Measurements from ENCODE around the gene ZBTB7A. TPM values are rescaled to one million over a fixed set of nuclear protein-coding genes. Genes with fewer than 3 reads are reported as not detected.
A peak's percentile ranks its signal among the peaks of the same experiment; 100 is the strongest.
"Not testable (repeated sequence)": the region's sequence is repeated elsewhere in the genome, so short reads cannot be mapped to it uniquely, and the experiment has no call there.

The ZBTB7A gene
- total RNA-seq, 4 donors from 2014 or later, result 64.9 to 97.7 (median 86.7) TPM

GRCh38 chr19:4014541-4015491, 51.9 kb downstream of the ZBTB7A start:
- TF ChIP-seq CTCF (IDR thresholded peaks at IDR 0.05) (no peak), POLR2A (IDR thresholded peaks at IDR 0.05) (peak in 1 of 2 donors; percentile 7), EP300 (IDR thresholded peaks at IDR 0.05) (peak in 1 of 2 donors; percentile 47)
- Histone ChIP-seq H3K4me1 (peaks cover 0 to 96% (median 68%) of the 10 kb centered on the region in 4 donors), H3K27ac (peak overlapping the region; percentile 77 to 95 (median 87)), H3K36me3 (peaks cover 3 to 36% (median 12%) of the 10 kb centered on the region in 3 donors), H3K9me3 (no peaks in the 10 kb centered on the region), H3K4me3 (peak overlapping the region in 2 of 4 donors; percentile 30 to 32), H3K27me3 (no peaks in the 10 kb centered on the region)
- DNase-seq (ENCODE audit: low spot score in 2 of 2), result no peak
- WGBS, 2 donors, result 45 to 52% methylated on average over 22 to 23 of the region's 25 CpGs

GRCh38 chr19:4013886-4014540, 52.7 kb downstream of the ZBTB7A start:
- peak overlapping the region; percentile 77 to 95 (median 87) for H3K27ac ChIP-seq
- DNase-seq (ENCODE audit: low spot score in 2 of 2), result no peak
- no peaks in the 10 kb centered on the region for H3K9me3 ChIP-seq
- peaks cover 0 to 96% (median 70%) of the 10 kb centered on the region in 4 donors for H3K4me1 ChIP-seq
- no peak for TF ChIP-seq EP300 (IDR thresholded peaks at IDR 0.05)
- no peaks in the 10 kb centered on the region for H3K27me3 ChIP-seq
- H3K4me3 ChIP-seq, result peak overlapping the region in 1 of 4 donors; percentile 32
- H3K36me3 ChIP-seq, result peaks cover 3 to 36% (median 12%) of the 10 kb centered on the region in 3 donors
- 72 to 73% methylated on average over 17 to 18 of the region's 20 CpGs for WGBS, 2 donors

GRCh38 chr19:4012975-4013634, 53.6 kb downstream of the ZBTB7A start:
- Histone ChIP-seq H3K9me3 (no peaks in the 10 kb centered on the region), H3K4me3 (no peak overlapping the region), H3K4me1 (peaks cover 0 to 96% (median 73%) of the 10 kb centered on the region in 4 donors), H3K27ac (peak overlapping the region; percentile 77 to 95 (median 87)), H3K27me3 (no peaks in the 10 kb centered on the region), H3K36me3 (peaks cover 3 to 36% (median 12%) of the 10 kb centered on the region in 3 donors)
- DNase-seq (ENCODE audit: low spot score in 2 of 2), result no peak
- no peak for TF ChIP-seq CTCF (IDR thresholded peaks at IDR 0.05)
- 90 to 94% methylated on average over 21 to 28 of the region's 33 CpGs for WGBS, 2 donors

- H3K36me3 ChIP-seq, result peaks cover 3 to 36% (median 12%) of the 10 kb centered on the region in 3 donors
- no peak overlapping the region for H3K4me3 ChIP-seq
- H3K27ac ChIP-seq, result peak overlapping the region in 3 of 4 donors; percentile 77 to 95 (median 91)
- no peaks in the 10 kb centered on the region for H3K9me3 ChIP-seq
- 63 to 72% methylated on average over 25 to 27 of the region's 27 CpGs for WGBS, 2 donors
- DNase-seq (ENCODE audit: low spot score in 2 of 2), result no peak
- TF ChIP-seq CTCF (IDR thresholded peaks at IDR 0.05), result no peak
- TF ChIP-seq POLR2A (IDR thresholded peaks at IDR 0.05), result no peak
- no peak for TF ChIP-seq EP300 (IDR thresholded peaks at IDR 0.05)
- H3K4me1 ChIP-seq, result peaks cover 0 to 88% (median 71%) of the 10 kb centered on the region in 4 donors
- H3K27me3 ChIP-seq, result no peaks in the 10 kb centered on the region
Observed at GRCh38 chr19:4012092-4012974, 54.4 kb downstream of the ZBTB7A start.

GRCh38 chr19:4011430-4011829, 55.3 kb downstream of the ZBTB7A start:
- not testable (repeated sequence) for DNase-seq (ENCODE audit: low spot score in 2 of 2); H3K27me3 ChIP-seq; H3K4me3 ChIP-seq; H3K9me3 ChIP-seq
- 66 to 68% methylated on average over 6 of the region's 6 CpGs for WGBS, 2 donors
- Histone ChIP-seq H3K27ac (peak overlapping the region in 3 of 4 donors; percentile 55 to 99 (median 89)), H3K36me3 (peaks cover 3 to 36% (median 12%) of the 10 kb centered on the region in 3 donors), H3K4me1 (peaks cover 0 to 82% (median 67%) of the 10 kb centered on the region in 4 donors)

All from tibial nerve (tissue), 4 donors.